ENCODE results near the gene YWHAE. TPM values are rescaled to one million over a fixed set of nuclear protein-coding genes. Genes with fewer than 3 reads are reported as not detected.
A peak's percentile ranks its signal among the peaks of the same experiment; 100 is the strongest.
"Not testable (repeated sequence)": the region's sequence is repeated elsewhere in the genome, so short reads cannot be mapped to it uniquely, and the experiment has no call there.

Gene YWHAE
- total and polyA plus RNA-seq, 4 experiments from 2014 or later: 54.1 to 143 (median 99.3) TPM

DNA sequence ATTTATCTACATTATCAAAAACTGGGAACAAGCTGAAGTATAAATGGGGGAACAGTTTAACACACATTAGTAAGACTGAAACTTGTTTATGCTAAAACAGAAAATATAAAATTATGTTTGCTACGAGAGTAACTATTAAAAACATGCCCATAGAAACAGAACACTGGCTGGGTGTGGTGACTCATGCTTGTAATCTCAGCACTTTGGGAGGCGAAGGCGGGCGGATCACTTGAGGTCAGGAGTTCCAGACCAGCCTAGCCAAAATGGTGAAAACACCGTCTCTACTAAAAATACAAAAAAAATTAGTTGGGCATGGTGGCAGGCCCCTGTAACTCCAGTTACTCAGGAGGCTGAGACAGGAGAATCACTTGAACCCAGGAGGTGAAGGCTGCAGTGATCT is 39.7 kb downstream of the YWHAE start:
- Mint-ChIP-seq H3K4me3 (peak overlapping the region in 2 of 8 donors; percentile 22 to 38), H3K27ac (peak overlapping the region in 5 of 7 donors; percentile 36 to 94 (median 53)), H3K4me1 (peaks cover 31 to 54% (median 45%) of the 10 kb centered on the region in 4 donors), H3K36me3 (peaks cover 28 to 48% of the 10 kb centered on the region in 2 donors)
- ChIA-PET CTCF (ENCODE audit: partially characterized antibody) (interaction anchor here (1.3 kb wide), 1 partner anchor 12 kb away, joined by 4 read pairs; no protein-coding TSS in a partner anchor), POLR2A (ENCODE audit: partially characterized antibody) (interaction anchor here (6.7 kb wide), 1 partner anchor 154 kb away, joined by 136 read pairs; the partner anchor contains the start of gene INPP5K)
- H3K27me3 ChIP-seq (ENCODE audit: insufficient read depth, low read length); H3K27me3 Mint-ChIP-seq; H3K4me3 ChIP-seq (ENCODE audit: low read length in 2 of 2); intact Hi-C loops (cut with micrococcal nuclease); H3K9me3 Mint-ChIP-seq; H3K9me3 ChIP-seq (ENCODE audit: control insufficient read depth in 1 of 2, low read length in 2 of 2): not testable (repeated sequence)
- peak in 1 of 5 donors; percentile 57 for DNase-seq
- Histone ChIP-seq H3K4me1 (ENCODE audit: insufficient read depth, low read length) (peaks cover 43% of the 10 kb centered on the region), H3K27ac (ENCODE audit: low read depth, low read length) (peak overlapping the region; percentile 51), H3K36me3 (ENCODE audit: insufficient read depth, low read length) (peaks cover 39% of the 10 kb centered on the region)

DNA sequence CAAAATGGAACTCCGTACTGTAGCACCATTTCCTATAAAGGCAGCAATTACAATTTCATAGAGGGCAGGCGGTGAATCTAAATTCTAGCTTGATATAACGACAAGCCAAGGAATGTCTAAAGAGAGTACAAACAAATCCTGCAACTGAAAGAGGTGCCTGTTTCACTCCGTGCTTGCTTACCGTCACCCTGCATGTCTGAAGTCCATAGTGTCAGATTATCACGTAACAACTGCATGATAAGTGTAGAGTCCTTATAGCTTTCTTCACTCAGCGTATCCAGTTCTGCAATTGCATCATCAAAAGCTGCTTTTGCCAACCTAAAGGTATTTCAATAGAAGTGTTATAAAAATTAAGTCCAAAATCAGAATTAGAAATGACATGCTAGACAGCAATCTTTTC is 46.0 kb downstream of the YWHAE start:
- H3K9me3 Mint-ChIP-seq: peaks cover 0 to 2% (median 0%) of the 10 kb centered on the region in 8 donors
- no peaks in the 10 kb centered on the region for H3K27me3 Mint-ChIP-seq
- peaks cover 4 to 18% (median 13%) of the 10 kb centered on the region in 4 donors for H3K4me1 Mint-ChIP-seq
- no peak overlapping the region for H3K4me3 ChIP-seq (ENCODE audit: low read length in 2 of 2)
- no peaks in the 10 kb centered on the region for H3K9me3 ChIP-seq (ENCODE audit: control insufficient read depth in 1 of 2, low read length in 2 of 2)
- no peak overlapping the region for H3K27ac ChIP-seq (ENCODE audit: low read depth, low read length)
- no peak for DNase-seq
- H3K4me1 ChIP-seq (ENCODE audit: insufficient read depth, low read length): no peaks in the 10 kb centered on the region
- peaks cover 56% of the 10 kb centered on the region for H3K36me3 ChIP-seq (ENCODE audit: insufficient read depth, low read length)
- CTCF ChIA-PET (ENCODE audit: partially characterized antibody): interaction anchor here (1.1 kb wide), 1 partner anchor 21 kb away, joined by 4 read pairs; no protein-coding TSS in a partner anchor
- no peak overlapping the region for H3K4me3 Mint-ChIP-seq
- H3K36me3 Mint-ChIP-seq: peaks cover 32 to 57% of the 10 kb centered on the region in 2 donors
- no peaks in the 10 kb centered on the region for H3K27me3 ChIP-seq (ENCODE audit: insufficient read depth, low read length)
- intact Hi-C loops (cut with micrococcal nuclease): no loop called here
- POLR2A ChIA-PET (ENCODE audit: partially characterized antibody): interaction anchor here (1.0 kb wide), 1 partner anchor 12 kb away, joined by 3 read pairs; no protein-coding TSS in a partner anchor
- H3K27ac Mint-ChIP-seq: peak overlapping the region in 1 of 7 donors; percentile 9

DNA sequence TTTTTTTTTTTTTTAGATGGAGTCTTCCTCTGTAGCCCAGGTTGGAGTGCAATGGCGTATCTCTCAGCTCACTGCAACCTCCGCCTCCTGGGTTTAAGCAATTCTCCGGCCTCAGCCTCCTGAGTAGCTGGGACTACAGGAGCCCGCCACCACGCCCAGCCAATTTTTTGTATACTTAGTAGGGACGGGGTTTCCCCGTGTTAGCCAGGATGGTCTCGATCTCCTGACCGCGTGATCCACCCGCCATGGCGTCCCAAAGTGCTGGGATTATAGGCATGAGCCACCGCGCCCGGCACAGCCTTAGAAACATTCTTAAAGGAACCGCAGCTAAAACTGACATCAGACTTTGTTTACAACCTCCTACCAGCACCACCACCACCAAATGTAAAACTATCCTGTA is 47.5 kb downstream of the YWHAE start:
- H3K27me3 ChIP-seq (ENCODE audit: insufficient read depth, low read length); H3K4me3 ChIP-seq (ENCODE audit: low read length in 2 of 2); H3K27me3 Mint-ChIP-seq; H3K4me3 Mint-ChIP-seq; intact Hi-C loops (cut with micrococcal nuclease); DNase-seq; H3K9me3 Mint-ChIP-seq; H3K9me3 ChIP-seq (ENCODE audit: control insufficient read depth in 1 of 2, low read length in 2 of 2); H3K27ac ChIP-seq (ENCODE audit: low read depth, low read length): not testable (repeated sequence)
- Mint-ChIP-seq H3K36me3 (peaks cover 32 to 64% of the 10 kb centered on the region in 2 donors), H3K4me1 (peaks cover 14 to 24% (median 16%) of the 10 kb centered on the region in 4 donors), H3K27ac (peak overlapping the region in 3 of 7 donors; percentile 1 to 74 (median 14))
- CTCF ChIA-PET (ENCODE audit: partially characterized antibody): interaction anchor here (1.0 to 2.3 kb wide), 3 partner anchors 9 to 277 kb away, joined by 4 to 12 read pairs (median 8); no protein-coding TSS in a partner anchor
- POLR2A ChIA-PET (ENCODE audit: partially characterized antibody): interaction anchor here (0.7 to 2.5 kb wide), 3 partner anchors 10 to 164 kb away, joined by 3 to 10 read pairs (median 4); partner anchors contain the start of gene INPP5K
- H3K4me1 ChIP-seq (ENCODE audit: insufficient read depth, low read length): peaks cover 10% of the 10 kb centered on the region
- peaks cover 60% of the 10 kb centered on the region for H3K36me3 ChIP-seq (ENCODE audit: insufficient read depth, low read length)

DNA sequence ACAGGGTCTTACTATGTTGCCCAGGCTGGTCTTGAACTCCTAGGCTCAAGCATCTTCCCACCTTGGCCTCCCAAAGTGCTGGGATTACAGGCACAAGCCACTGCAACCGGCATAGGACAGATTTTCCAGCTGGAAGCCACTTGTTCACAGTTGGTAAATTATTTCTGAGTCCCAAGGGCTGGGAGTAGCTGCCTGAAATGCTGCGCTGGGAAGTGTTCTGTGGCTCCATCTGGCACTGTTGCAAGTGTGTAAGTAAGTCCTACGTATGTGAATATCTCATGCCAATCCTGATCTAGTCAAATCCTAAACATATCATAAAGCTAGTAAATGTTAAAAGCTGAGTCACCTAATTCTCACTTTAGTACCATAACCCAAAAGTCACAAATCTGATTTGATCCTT is 48.1 kb downstream of the YWHAE start:
- H3K9me3 ChIP-seq (ENCODE audit: control insufficient read depth in 1 of 2, low read length in 2 of 2): no peaks in the 10 kb centered on the region
- Mint-ChIP-seq H3K9me3 (peaks cover 0 to 2% (median 0%) of the 10 kb centered on the region in 8 donors), H3K27me3 (no peaks in the 10 kb centered on the region), H3K4me1 (peaks cover 16 to 26% (median 17%) of the 10 kb centered on the region in 4 donors), H3K36me3 (peaks cover 33 to 65% of the 10 kb centered on the region in 2 donors), H3K27ac (peak overlapping the region in 3 of 7 donors; percentile 4 to 42 (median 32)), H3K4me3 (no peak overlapping the region)
- H3K27ac ChIP-seq (ENCODE audit: low read depth, low read length): no peak overlapping the region
- peaks cover 59% of the 10 kb centered on the region for H3K36me3 ChIP-seq (ENCODE audit: insufficient read depth, low read length)
- DNase-seq: no peak
- ChIA-PET POLR2A (ENCODE audit: partially characterized antibody) (interaction anchor here (0.6 to 2.5 kb wide), 4 partner anchors 10 to 164 kb away, joined by 3 to 10 read pairs (median 4); partner anchors contain the start of gene INPP5K), CTCF (ENCODE audit: partially characterized antibody) (interaction anchor here (1.0 to 2.3 kb wide), 4 partner anchors 10 to 277 kb away, joined by 4 to 12 read pairs (median 6); no protein-coding TSS in a partner anchor)
- intact Hi-C loops (cut with micrococcal nuclease): no loop called here
- no peak overlapping the region for H3K4me3 ChIP-seq (ENCODE audit: low read length in 2 of 2)
- no peaks in the 10 kb centered on the region for H3K27me3 ChIP-seq (ENCODE audit: insufficient read depth, low read length)
- peaks cover 11% of the 10 kb centered on the region for H3K4me1 ChIP-seq (ENCODE audit: insufficient read depth, low read length)

DNA sequence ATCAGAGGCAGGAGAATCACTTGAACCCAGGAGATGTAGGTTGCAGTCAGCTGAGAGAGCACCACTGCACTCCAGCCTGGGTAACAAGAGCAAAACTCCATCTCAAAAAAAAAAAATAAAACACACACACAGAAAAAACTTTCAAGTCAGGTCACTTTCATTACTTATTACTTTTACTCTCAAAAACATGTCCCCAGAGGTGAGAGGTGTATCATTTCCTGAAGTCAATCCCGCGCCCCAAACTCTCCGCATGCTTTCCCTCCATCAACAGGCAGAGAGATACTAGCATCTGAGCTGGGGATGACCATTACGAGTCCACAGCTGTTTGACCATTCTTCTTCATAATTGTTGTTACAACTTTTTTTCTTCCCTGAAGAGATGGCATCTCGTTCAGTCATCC is 48.7 kb downstream of the YWHAE start:
- intact Hi-C loops (cut with micrococcal nuclease): no loop called here
- no peak for DNase-seq
- no peaks in the 10 kb centered on the region for H3K27me3 Mint-ChIP-seq
- peaks cover 16 to 24% (median 19%) of the 10 kb centered on the region in 4 donors for H3K4me1 Mint-ChIP-seq
- peaks cover 0 to 2% (median 0%) of the 10 kb centered on the region in 8 donors for H3K9me3 Mint-ChIP-seq
- Histone ChIP-seq H3K4me1 (ENCODE audit: insufficient read depth, low read length) (peaks cover 11% of the 10 kb centered on the region), H3K27ac (ENCODE audit: low read depth, low read length) (no peak overlapping the region), H3K27me3 (ENCODE audit: insufficient read depth, low read length) (no peaks in the 10 kb centered on the region), H3K9me3 (ENCODE audit: control insufficient read depth in 1 of 2, low read length in 2 of 2) (no peaks in the 10 kb centered on the region), H3K4me3 (ENCODE audit: low read length in 2 of 2) (no peak overlapping the region), H3K36me3 (ENCODE audit: insufficient read depth, low read length) (peaks cover 59% of the 10 kb centered on the region)
- CTCF ChIA-PET (ENCODE audit: partially characterized antibody): interaction anchor here (1.9 to 2.3 kb wide), 3 partner anchors 11 to 18 kb away, joined by 4 to 12 read pairs (median 8); no protein-coding TSS in a partner anchor
- H3K36me3 Mint-ChIP-seq: peaks cover 33 to 63% of the 10 kb centered on the region in 2 donors
- H3K27ac Mint-ChIP-seq: peak overlapping the region in 3 of 7 donors; percentile 35 to 70 (median 53)
- POLR2A ChIA-PET (ENCODE audit: partially characterized antibody): interaction anchor here (0.6 to 2.5 kb wide), 3 partner anchors 14 to 165 kb away, joined by 4 to 10 read pairs (median 4); partner anchors contain the start of gene INPP5K
- no peak overlapping the region for H3K4me3 Mint-ChIP-seq

DNA sequence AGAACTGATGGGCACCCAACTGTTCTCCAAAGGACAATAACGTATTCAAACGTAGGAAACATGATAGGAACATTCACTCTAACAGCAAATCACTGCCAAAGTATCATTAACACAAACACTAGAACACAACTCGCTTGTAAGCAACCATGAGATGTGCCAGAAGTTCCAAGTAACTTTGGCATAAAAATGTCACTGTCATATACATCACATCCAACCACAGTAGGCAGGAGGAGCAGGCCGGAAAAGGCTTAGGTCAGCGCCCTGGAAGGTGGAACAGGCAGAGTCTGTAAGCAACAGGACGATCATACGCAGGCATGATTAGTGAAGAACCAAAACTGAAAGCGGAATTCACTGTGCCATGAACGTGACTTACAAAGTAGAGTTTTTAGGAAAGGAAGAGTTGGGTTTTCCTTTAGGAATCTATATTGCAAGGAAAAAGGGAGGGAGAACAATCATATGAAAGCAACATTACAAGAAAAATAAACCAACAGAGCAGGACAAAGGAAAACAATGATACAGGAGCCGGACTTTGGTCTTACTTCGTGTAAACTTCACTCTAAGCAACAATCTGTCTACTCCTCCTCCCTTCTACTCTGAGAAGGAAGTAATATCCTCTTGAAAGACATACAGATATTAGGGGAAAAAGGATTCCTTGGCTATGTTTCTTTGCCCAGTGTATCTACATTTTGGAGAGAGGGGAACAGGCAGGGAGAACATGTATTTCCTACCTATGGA is 52.3 kb downstream of the YWHAE start:
- H3K27ac Mint-ChIP-seq: peak overlapping the region; percentile 60 to 97 (median 89)
- ChIA-PET CTCF (ENCODE audit: partially characterized antibody) (no interaction called here), POLR2A (ENCODE audit: partially characterized antibody) (no interaction called here)
- no peaks in the 10 kb centered on the region for H3K27me3 Mint-ChIP-seq
- peaks cover 11% of the 10 kb centered on the region for H3K4me1 ChIP-seq (ENCODE audit: insufficient read depth, low read length)
- intact Hi-C loops (cut with micrococcal nuclease): no loop called here
- no peaks in the 10 kb centered on the region for H3K9me3 ChIP-seq (ENCODE audit: control insufficient read depth in 1 of 2, low read length in 2 of 2)
- peak overlapping the region; percentile 49 for H3K27ac ChIP-seq (ENCODE audit: low read depth, low read length)
- H3K36me3 ChIP-seq (ENCODE audit: insufficient read depth, low read length): peaks cover 62% of the 10 kb centered on the region
- peaks cover 17 to 30% (median 19%) of the 10 kb centered on the region in 4 donors for H3K4me1 Mint-ChIP-seq
- peaks cover 43 to 72% of the 10 kb centered on the region in 2 donors for H3K36me3 Mint-ChIP-seq
- peaks cover 0 to 1% (median 0%) of the 10 kb centered on the region in 8 donors for H3K9me3 Mint-ChIP-seq
- no peak overlapping the region for H3K4me3 ChIP-seq (ENCODE audit: low read length in 2 of 2)
- H3K27me3 ChIP-seq (ENCODE audit: insufficient read depth, low read length): no peaks in the 10 kb centered on the region
- peak overlapping the region; percentile 33 to 92 (median 64) for H3K4me3 Mint-ChIP-seq
- peak in 3 of 5 donors; percentile 11 to 45 (median 19) for DNase-seq

DNA sequence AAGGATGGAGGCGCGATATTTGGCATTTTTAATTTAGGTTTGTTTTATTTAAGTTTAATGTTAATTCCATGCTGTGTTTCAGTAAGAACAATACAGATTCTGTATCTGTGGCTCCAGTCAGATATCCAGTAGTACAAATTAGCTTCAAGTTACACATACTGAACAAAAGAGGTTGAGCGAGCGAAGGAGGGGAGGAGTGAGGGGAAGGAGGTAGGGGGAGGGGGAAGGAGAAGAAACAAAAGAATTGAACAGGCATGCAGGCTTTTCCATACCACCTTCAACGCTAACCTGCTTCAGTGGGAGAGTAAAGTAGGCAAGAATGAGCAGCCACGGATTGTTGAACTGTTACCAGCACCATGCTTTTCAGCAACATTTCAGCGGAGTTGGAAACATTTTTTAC is 55.5 kb downstream of the YWHAE start:
- H3K9me3 Mint-ChIP-seq: no peaks in the 10 kb centered on the region
- H3K4me3 Mint-ChIP-seq: no peak overlapping the region
- Histone ChIP-seq H3K27me3 (ENCODE audit: insufficient read depth, low read length) (no peaks in the 10 kb centered on the region), H3K36me3 (ENCODE audit: insufficient read depth, low read length) (peaks cover 41% of the 10 kb centered on the region), H3K4me1 (ENCODE audit: insufficient read depth, low read length) (peaks cover 11% of the 10 kb centered on the region), H3K9me3 (ENCODE audit: control insufficient read depth in 1 of 2, low read length in 2 of 2) (no peaks in the 10 kb centered on the region), H3K27ac (ENCODE audit: low read depth, low read length) (no peak overlapping the region), H3K4me3 (ENCODE audit: low read length in 2 of 2) (no peak overlapping the region)
- H3K4me1 Mint-ChIP-seq: peaks cover 12 to 26% (median 16%) of the 10 kb centered on the region in 4 donors
- H3K27me3 Mint-ChIP-seq: no peaks in the 10 kb centered on the region
- intact Hi-C loops (cut with micrococcal nuclease): no loop called here
- ChIA-PET CTCF (ENCODE audit: partially characterized antibody) (interaction anchor here (1.2 to 1.9 kb wide), 2 partner anchors 18 to 66 kb away, joined by 3 to 7 read pairs; no protein-coding TSS in a partner anchor), POLR2A (ENCODE audit: partially characterized antibody) (no interaction called here)
- no peak overlapping the region for H3K27ac Mint-ChIP-seq
- DNase-seq: no peak
- peaks cover 28 to 47% of the 10 kb centered on the region in 2 donors for H3K36me3 Mint-ChIP-seq

Measured in CD4-positive, alpha-beta memory T cell (primary cell).